ENCODE results near the gene AMPD2. TPM values are rescaled to one million over a fixed set of nuclear protein-coding genes. Genes with fewer than 3 reads are reported as not detected.

Gene AMPD2
- polyA plus RNA-seq, 1 donor (not counting 4 experiments of a cell fraction or from before 2014, with no cell fraction given): 17.6 TPM

- dilution Hi-C loops (cut with MboI; ENCODE audit: extremely low pct_ligation_motif_present, low sequenced_read_pairs): no loop called here
- Histone ChIP-seq H4K20me1 (ENCODE audit: control insufficient read depth, extremely low read depth, insufficient read depth, low read length) (no peaks in the 10 kb centered on the region), H3K4me2 (ENCODE audit: control insufficient read depth, extremely low read depth, insufficient read depth, low read depth, low read length) (peak overlapping the region; percentile 99), H3K4me1 (ENCODE audit: control insufficient read depth, extremely low read depth, insufficient read depth, low read length) (peaks cover 24% of the 10 kb centered on the region), H3K36me3 (ENCODE audit: control insufficient read depth in 2 of 2, extremely low read depth in 1 of 2, insufficient read depth in 2 of 2, low read length in 2 of 2) (peaks cover 0 to 4% of the 10 kb centered on the region in 2 experiments), H3K27me3 (ENCODE audit: control insufficient read depth, extremely low read depth, insufficient read depth, low read length) (no peaks in the 10 kb centered on the region), H3K27ac (ENCODE audit: control insufficient read depth, insufficient read depth, low read length) (no peak overlapping the region), H3K4me3 (ENCODE audit: control insufficient read depth in 2 of 3, extremely low read depth in 1 of 3, insufficient read depth in 2 of 3, low read depth in 1 of 3, low read length in 3 of 3) (peak overlapping the region; percentile 66 to 95 (median 89)), H3K9me1 (ENCODE audit: control insufficient read depth, extremely low read depth, insufficient read depth, low read length) (no peaks in the 10 kb centered on the region), H2AFZ (ENCODE audit: control insufficient read depth, low read length) (no peak overlapping the region), H3K9me3 (ENCODE audit: control insufficient read depth, low read depth, low read length) (no peaks in the 10 kb centered on the region), H3K9ac (ENCODE audit: control insufficient read depth, extremely low read depth, insufficient read depth, low read length) (peak overlapping the region; percentile 90), H3K79me2 (ENCODE audit: control insufficient read depth, insufficient read depth, low read length) (peaks cover 50% of the 10 kb centered on the region)
- DNase-seq (ENCODE audit: low read depth, low spot score) (no peak), FAIRE-seq (no peak)
- TF ChIP-seq EZH2 (IDR thresholded peaks at IDR 0.05; ENCODE audit: low read length): no peak
These were observed 1.9 kb downstream of the AMPD2 start for GRCh38 chr1:109621379-109622136.

GRCh38 chr1:109622137-109622892, 2.7 kb downstream of the AMPD2 start:
- peaks cover 24% of the 10 kb centered on the region for H3K4me1 ChIP-seq (ENCODE audit: control insufficient read depth, extremely low read depth, insufficient read depth, low read length)
- H3K79me2 ChIP-seq (ENCODE audit: control insufficient read depth, insufficient read depth, low read length): peaks cover 50% of the 10 kb centered on the region
- H3K9me3 ChIP-seq (ENCODE audit: control insufficient read depth, low read depth, low read length): no peaks in the 10 kb centered on the region
- H3K9me1 ChIP-seq (ENCODE audit: control insufficient read depth, extremely low read depth, insufficient read depth, low read length): no peaks in the 10 kb centered on the region
- no peak for FAIRE-seq
- no peaks in the 10 kb centered on the region for H4K20me1 ChIP-seq (ENCODE audit: control insufficient read depth, extremely low read depth, insufficient read depth, low read length)
- dilution Hi-C loops (cut with MboI; ENCODE audit: extremely low pct_ligation_motif_present, low sequenced_read_pairs): no loop called here
- DNase-seq (ENCODE audit: low read depth, low spot score): no peak
- H3K9ac ChIP-seq (ENCODE audit: control insufficient read depth, extremely low read depth, insufficient read depth, low read length): no peak overlapping the region
- no peak overlapping the region for H3K4me3 ChIP-seq (ENCODE audit: control insufficient read depth in 2 of 3, extremely low read depth in 1 of 3, insufficient read depth in 2 of 3, low read depth in 1 of 3, low read length in 3 of 3)
- H3K36me3 ChIP-seq (ENCODE audit: control insufficient read depth in 2 of 2, extremely low read depth in 1 of 2, insufficient read depth in 2 of 2, low read length in 2 of 2): peaks cover 0 to 5% of the 10 kb centered on the region in 2 experiments
- no peak overlapping the region for H3K27ac ChIP-seq (ENCODE audit: control insufficient read depth, insufficient read depth, low read length)
- no peaks in the 10 kb centered on the region for H3K27me3 ChIP-seq (ENCODE audit: control insufficient read depth, extremely low read depth, insufficient read depth, low read length)
- peak overlapping the region; percentile 99 for H3K4me2 ChIP-seq (ENCODE audit: control insufficient read depth, extremely low read depth, insufficient read depth, low read depth, low read length)
- no peak overlapping the region for H2AFZ ChIP-seq (ENCODE audit: control insufficient read depth, low read length)
- TF ChIP-seq EZH2 (IDR thresholded peaks at IDR 0.05; ENCODE audit: low read length) (no peak), CTCF (optimal IDR thresholded peaks at IDR 0.05 in 1 of 3, IDR thresholded peaks at IDR 0.05 in 1 of 3, conservative IDR thresholded peaks at IDR 0.05 in 1 of 3; ENCODE audit: extremely low read depth in 1 of 3, insufficient read depth in 2 of 3, low read length in 3 of 3) (no peak)
